Fibroblast of skin of right biceps (primary cell): ENCODE measurements around the gene AMOTL1.
A peak's percentile ranks its signal among the peaks of the same experiment; 100 is the strongest.

ENCODE experiments used
- DNase-seq: peaks from one replicate; pipeline ENCODE4 v3.0.0-alpha.2; 2013

AMOTL1 gene

GRCh38 chr11:94858012-94858705 is 90.0 kb downstream of the AMOTL1 start:
- DNase-seq, result no peak

DNA sequence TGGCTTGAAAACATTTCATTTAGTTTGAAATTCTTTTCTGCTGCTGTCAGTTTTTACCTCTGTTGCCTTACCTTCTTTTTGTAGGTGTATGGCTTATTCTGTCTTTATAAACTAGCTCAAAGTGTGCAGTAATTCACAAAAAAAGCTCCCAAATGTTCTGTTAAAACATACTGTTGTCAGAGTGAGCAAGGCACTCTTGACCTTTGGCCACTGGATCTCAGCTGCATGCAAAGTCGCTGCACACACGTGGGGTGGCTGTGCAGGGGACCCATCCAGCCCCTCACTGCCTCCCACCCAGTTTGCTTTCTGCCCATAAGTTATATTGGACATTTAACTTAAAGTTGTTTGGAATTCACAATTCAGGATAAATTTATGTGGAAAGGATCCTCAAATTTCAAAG is 92.2 kb downstream of the AMOTL1 start:
- no peak for DNase-seq

GRCh38 chr11:94861306-94861845 is 93.2 kb downstream of the AMOTL1 start:
- no peak for DNase-seq

DNA sequence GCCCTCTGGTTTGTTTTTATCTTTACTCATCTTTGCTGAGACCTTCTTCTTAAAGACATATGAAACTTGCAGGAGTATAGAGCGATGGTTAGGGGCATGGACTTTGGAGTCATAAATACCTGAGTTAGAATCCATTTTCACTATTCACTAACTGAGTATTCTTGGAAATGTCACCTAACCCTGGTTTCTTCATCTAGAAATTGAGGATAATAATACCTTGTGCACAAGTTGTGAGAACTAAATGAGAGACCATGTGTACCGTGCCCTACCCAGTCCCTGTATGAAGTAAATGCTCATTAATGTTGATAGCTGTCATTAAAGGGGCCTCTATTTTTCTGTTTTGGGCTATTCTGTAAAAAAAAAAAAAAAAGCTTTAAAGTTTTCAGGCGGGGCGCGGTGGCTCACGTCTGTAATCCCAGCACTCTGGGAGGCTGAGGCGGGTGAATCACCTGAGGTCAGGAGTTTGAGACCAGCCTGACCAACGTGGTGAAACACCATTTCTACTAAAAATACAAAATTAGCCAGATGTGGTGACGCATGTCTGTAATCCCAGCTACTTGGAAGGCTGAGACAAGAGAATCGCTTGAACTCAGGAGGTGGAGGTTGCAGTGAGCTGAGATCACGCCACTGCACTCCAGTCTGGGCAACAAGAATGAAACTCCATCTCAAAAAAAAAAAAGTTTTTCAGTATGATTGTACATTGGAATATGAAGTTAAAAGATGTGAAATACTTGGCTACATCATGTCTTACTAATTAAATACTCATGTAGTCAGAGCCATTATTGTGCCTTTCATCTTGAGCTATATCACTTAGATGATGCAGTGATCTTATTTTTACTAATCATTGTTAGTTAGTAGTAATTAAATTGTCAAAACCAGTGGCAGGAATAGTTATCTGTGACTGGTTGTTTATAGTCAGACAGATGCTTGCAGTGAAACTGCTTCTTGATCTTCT is 95.0 kb downstream of the AMOTL1 start:
- peak; percentile 31 for DNase-seq

DNA sequence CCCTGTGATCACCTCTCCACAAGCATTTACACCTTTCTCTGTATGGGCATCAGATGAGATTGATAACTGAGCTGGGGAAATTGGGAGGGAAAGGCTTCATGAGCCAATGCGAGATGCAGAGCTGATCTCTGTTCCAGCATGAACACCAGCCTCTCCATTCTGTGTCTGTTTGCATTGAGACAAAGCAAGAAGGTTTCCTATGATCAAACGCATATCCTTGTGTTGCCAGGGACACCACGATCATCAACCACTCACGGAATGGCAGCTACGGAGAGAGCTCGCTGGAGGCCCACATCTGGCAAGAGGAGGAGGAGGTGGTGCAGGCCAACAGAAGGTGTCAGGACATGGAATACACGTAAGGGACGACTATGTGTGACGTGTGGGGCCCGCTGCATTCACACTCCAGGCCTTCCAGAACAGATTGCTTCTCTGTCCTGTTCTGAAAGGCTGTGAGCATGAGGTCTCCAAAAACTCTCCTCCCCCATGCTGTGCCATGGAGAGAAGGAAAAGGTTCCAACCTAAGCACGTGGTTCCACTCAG is 96.4 kb downstream of the AMOTL1 start:
- no peak for DNase-seq

DNA sequence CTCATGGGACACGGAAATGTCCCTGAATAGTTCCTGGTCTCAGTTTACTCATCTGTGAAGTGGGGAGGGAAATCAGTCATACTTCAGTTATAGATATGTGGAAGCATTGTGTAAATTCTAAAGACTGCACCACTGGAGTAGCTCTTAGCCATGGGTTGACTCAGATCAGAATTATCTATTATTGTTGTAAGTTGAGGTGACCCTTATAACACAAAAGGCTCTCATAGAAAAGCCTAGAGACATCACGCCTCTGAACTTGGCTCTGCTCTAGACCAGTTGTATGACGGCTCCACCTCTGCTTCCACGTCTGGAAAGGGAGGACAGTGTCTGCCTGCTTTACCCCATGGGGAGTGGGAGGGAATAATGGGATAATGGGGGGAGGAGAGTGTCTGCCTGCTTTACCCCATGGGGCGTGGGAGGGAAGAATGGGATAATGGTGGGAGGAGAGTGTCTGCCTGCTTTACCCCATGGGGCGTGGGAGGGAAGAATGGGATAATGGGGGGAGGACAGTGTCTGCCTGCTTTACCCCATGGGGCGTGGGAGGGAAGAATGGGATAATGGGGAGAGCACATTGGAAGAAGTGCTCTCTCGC is 98.2 kb downstream of the AMOTL1 start:
- DNase-seq, result no peak

DNA sequence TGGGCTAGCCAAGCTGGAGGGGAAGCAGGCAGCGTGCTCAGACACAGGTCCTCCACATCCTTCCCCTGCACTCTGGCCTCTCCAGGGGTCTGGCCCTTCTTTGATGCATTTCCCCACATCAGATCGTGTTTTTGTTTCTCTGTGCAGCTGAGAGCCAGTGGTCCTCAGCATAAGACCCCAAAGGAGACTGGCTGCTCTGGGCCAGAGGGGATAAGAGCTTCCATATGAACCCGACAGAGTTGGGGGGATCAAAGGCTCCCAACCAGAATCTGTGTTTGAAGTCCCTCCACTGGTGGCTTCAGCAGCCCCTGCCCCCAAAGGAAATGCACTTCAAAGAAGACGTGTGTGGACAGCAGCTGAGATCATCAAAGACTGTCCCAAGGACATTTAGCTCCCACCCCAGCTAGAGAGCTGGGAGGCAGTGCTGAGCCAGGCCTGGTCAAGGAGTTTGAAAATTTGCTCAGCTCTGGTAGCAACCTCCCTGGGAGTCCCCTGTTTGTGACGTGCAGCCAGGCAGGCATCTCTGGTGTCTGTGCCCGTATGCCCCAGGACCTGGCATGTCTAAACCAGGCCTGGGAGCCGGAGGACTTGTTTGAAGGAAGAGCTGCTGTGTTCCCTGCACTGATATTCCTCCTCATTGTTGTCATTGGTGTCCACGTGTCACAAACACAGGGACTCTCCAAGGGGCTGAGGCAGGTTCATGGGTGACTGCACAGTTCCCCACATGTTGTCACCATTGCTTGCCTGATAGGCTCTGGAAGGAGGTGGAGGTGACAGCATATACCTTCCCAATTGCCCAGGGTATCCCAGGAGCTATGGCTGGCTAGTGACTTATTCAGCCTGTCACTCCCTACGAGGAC is 99.0 kb downstream of the AMOTL1 start:
- no peak for DNase-seq

DNA sequence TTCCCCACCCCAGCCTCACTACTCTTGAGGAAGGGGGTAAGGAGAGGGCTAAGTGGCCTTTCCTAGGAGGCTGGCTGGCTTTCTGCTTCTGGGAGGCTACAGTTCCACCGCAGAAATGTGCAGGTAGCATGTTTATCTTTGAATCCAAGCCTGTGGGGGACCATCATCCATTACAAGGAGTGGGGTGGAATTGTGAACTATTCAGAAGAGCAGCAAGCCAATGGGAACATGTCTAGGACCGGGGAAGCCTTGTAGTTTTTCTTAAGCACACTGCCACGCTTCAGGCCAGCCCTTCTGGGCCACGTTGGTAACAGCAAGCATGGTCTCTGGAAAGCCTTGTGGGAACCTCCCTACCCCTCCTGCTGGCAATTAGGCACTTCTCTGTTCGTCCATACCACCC is 100.3 kb downstream of the AMOTL1 start:
- no peak for DNase-seq

GRCh38 chr11:94869186-94869585 is 101.0 kb downstream of the AMOTL1 start:
- no peak for DNase-seq

DNA sequence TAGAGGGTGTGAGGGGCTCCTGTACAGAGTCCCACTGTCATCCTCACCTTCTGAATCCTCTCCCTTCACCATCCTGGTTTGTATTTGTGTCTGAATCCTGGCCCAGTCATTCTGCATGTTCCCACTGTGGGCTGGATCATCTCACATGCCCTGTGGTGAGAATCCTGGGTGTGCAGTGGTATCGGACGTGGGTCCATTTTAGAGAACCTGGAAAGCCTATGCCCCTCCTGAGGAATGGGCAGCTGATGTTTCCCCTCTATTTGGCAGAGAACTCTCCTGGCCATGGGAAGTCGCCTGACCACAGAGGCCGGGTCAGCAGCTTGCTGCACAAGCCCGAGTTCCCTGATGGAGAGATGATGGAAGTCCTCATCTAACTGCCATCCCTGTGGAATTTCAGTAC is 102.3 kb downstream of the AMOTL1 start:
- DNase-seq, result no peak

DNA sequence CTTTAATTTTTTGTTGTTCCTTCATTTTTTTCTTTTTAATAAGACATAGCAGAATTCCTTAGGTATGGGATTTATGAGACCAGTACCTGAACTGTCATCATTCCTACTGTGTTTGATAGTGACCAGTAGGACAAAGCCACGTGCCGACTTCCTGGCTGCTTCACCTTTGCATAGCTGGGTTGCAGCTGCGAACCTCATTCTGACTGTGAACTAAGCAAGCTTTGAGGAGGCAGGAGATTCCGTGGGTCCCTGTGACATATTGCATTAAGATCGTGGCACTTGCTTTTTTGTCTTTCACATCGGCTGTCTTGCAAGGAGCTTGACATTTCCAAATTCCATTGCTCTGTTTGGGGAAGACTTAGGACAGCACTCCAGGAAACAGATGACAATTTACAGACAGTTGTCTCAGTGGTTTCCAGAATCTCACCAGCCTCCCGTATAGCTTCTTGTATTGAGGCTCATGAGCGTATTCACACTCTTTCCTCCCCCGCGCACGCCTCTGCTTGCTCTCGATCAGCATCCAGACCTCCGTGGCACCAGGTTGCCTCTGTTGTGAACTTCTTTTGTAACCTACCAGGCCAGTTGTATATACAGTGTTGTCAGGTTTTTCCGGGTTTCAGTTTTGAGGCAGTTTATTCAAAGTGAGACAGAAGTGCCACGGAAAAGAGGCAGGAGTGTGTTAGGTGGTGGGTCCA is 103.5 kb downstream of the AMOTL1 start:
- no peak for DNase-seq

DNA sequence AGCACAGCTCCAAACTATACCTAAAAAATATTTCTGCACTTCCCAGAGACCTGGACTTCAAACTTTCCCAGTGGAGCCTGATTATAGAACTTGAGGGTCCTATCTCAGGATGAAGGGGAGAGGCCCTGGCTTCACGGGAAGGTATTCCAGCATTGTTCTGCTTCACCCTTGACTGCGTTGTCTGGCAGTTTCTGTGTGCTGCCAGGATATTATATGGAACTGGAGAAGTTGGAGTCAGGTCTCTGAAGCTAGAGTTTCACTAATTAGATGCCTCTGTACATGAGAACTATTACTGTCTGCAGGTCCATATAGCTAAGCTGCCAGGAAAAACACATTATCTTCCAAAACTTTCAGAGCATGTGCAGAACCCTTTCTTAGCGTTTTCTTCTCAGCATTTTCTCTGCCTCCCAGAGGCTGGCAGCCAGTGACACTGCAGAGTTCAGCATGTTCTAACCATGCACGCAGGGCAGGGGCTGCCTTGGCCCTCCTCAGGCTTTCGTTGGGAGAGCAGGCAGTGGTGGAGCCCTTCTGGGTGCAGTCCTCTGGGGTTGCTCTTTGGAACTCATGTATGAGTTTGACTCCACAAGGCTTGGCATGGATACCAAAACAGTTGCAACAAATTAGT is 105.9 kb downstream of the AMOTL1 start:
- no peak for DNase-seq

DNA sequence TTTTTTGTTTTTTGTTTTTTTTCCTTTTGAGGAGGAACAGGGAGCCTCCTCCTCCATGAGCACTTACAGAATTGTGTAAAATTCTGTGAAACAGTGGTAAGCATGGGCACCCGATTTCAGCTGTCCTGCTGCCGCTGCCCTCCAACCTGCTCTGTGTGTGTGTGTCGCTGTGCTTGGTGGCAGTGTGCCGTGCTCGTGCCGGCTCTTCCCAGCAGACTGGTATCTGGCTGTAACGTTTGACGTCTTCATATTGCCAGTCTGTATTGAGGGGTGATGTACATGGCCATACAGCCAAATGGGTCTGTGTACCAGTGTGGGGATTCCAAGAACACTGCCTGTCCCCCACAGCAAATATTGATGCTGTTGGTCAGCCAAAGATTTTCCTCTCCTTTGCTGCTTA is 108.1 kb downstream of the AMOTL1 start:
- DNase-seq, result no peak

DNA sequence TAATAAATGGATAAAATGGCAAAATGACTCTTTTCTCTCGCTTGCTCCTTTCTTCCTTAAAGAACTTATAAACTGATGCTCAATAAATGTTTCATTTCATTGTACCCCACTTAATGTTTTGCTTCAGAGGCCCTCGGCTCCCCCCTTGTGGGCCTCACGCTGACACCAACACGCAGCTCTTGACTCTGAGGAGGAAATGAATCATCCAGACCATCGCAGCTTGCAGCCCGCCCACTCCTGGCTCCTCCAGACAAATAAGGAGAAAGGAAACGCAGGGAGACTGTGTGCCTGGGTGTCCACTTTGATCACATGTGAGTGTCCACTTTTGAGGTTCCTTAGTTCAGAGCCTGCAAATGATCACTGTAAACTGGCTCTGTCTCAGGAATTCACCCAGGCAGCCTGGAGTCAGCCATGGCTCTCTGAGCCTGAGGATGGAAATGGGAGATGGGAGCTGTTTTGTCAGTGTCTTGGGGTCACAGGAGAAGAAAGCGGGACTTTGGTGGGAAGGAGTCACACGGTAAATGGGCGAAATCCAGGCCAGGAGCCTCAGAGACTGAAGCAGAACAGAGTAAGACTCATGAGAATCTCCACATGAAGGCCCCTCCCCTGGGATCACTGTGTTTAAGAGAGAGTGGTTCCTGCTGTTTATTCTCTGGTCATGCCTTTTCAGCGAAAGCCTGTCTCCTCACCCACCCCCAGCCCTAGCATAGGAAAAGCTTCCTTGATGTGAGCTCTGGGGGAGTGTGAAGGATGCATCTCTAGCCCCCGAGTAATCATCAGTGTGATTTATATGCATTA is 108.7 kb downstream of the AMOTL1 start:
- DNase-seq, result peak; percentile 95

- DNase-seq, result no peak
These were observed 109.5 kb downstream of the AMOTL1 start for GRCh38 chr11:94877443-94878200.

GRCh38 chr11:94879006-94879405 is 110.8 kb downstream of the AMOTL1 start:
- no peak for DNase-seq

DNA sequence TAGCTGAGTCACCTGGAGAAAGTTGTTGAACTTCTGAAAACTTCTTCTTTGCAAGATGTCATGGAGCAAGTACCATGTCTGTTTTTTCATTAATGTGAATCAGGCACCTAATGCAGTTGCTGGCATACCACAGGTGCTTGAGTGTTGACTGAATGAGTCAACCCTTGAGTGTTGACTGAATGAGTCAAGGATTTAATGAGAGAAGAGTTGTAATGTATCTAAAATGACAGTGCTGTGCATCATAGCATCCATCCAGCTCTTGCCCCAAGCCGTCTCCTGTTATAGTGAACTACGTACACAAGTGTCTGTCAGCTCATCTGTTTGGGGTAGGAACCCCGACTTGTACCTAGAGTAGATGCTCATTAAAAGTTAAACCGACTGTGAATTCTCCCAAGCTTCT is 112.1 kb downstream of the AMOTL1 start:
- DNase-seq, result peak; percentile 61

DNA sequence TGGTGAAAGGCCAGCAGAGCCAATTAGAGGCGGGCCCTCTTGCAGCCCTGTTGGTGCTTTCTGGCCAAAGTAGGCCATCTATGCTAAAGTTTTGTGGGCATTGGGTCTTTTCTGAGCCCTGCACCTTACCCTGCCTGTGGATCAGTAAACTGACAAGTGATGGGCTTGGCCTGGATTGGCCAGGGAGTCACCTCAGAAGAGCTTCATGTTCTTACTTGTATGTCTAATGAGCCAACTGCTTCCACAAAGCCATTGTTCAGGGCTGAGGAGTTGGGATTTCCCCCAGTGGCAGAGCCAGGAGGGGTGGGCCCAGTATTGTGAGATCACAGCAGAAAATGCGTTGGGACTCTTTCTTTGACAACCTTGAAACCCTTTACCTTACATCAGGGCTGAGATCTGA is 114.8 kb downstream of the AMOTL1 start:
- DNase-seq, result no peak

DNA sequence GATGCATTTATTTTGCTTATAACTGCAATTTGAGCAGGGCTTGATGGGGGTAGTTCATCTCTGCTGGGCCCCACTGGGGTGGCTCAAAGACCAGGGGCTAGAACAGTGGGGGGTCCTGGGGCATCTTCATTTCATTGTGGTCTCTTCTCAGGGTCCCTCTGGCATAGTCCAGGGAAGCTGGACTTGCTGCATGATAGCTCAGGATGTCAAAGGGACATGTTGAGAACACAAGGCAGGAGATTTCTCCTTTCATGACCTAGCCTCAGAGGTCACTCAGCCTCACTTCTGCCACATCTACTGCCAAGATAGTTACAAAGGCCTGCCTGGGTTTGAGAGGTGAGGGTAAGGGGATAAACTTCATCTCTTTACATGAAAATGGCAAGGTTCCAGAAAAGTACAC is 115.7 kb downstream of the AMOTL1 start:
- no peak for DNase-seq

DNA sequence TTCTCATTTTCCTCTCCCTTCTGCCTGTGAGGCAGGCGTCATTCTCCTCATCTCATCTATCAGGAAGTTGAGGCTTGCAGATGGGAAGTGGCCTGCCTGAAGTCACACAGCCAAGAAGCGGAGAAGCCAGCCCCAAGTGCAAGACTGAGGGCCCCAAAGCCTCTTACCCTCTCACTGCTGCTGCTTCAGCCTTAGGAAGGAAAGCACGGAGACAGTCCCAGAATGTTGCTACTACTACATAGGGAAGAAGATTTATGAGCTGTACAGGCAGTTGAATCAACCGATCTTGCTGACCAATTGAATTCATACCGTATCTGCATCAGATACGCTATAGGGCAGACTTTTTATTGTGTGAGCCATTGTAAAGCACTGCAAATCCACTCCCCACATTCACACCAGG is 116.2 kb downstream of the AMOTL1 start:
- DNase-seq, result no peak
